ENCODE data around the gene THADA. TPM values are rescaled to one million over a fixed set of nuclear protein-coding genes. Genes with fewer than 3 reads are reported as not detected.
A peak's percentile ranks its signal among the peaks of the same experiment; 100 is the strongest.

The THADA gene
- total and polyA plus RNA-seq, 2 experiments from 2014 or later: 10.8 to 18.8 TPM

DNA sequence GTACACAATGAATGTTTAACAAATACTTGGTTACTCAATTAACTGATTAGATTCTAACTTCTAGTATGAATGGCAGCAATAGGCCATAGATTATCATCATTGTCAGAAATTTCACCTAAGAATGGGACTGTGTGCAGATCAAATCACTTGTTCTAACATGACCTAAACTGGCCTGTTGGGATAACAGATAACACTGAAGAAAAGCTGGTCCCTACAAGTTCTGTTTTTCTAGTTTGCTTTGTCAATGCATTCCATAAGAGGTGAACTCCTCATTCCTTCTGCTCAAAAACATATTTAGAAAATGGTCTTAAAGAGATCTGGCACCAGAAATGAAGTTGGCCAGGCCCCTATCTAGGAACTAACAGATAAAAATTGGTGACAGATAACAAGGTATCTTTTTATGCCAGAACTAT, 175.4 kb downstream of the THADA start:
- Histone ChIP-seq H3K36me3 (replicated peaks; ENCODE audit: insufficient read depth, low read depth) (no peaks in the 10 kb centered on the region), H3K4me1 (ENCODE audit: insufficient read depth) (peaks cover 38% of the 10 kb centered on the region), H3K27me3 (no peaks in the 10 kb centered on the region), H3K4me2 (no peak overlapping the region), H3K4me3 (no peak overlapping the region), H3K9me2 (replicated peaks; ENCODE audit: insufficient read depth) (no peaks in the 10 kb centered on the region), H2AFZ (no peak overlapping the region), H3K79me2 (no peaks in the 10 kb centered on the region), H3K27ac (peak overlapping the region; percentile 63), H3K9me3 (ENCODE audit: low read depth) (no peaks in the 10 kb centered on the region), H4K20me1 (ENCODE audit: insufficient read depth, poor library complexity, severe bottlenecking) (no peaks in the 10 kb centered on the region)
- TF ChIP-seq EZH2 (IDR thresholded peaks at IDR 0.05; ENCODE audit: borderline replicate concordance) (no peak), EZH2phosphoT487 (IDR thresholded peaks at IDR 0.05; ENCODE audit: low read depth, severe bottlenecking, unreplicated experiment) (no peak), CTCF (IDR thresholded peaks at IDR 0.05; ENCODE audit: poor library complexity) (no peak)
- no peak for DNase-seq (ENCODE audit: low spot score)

DNA sequence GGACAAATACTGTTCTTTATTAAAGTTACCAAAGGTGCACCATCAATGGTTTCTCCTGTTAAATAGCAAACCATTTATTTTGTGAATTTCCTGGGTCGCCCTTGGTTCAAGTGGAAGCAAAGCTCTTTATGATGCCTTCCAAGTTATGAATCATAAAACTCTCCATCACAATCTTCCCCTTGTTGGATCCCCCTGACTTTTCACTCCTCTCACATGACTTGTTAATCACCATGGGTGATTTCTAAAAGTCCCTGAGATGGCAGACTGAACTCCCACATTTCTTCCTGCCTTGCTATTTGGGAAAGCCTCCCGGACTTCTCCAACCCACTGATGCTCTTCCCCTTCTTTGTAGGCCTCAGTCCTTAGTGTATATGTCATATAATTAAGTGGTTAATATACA, 176.0 kb downstream of the THADA start:
- H3K27ac ChIP-seq: peak overlapping the region; percentile 63
- no peak overlapping the region for H2AFZ ChIP-seq
- H3K36me3 ChIP-seq (replicated peaks; ENCODE audit: insufficient read depth, low read depth): no peaks in the 10 kb centered on the region
- TF ChIP-seq EZH2phosphoT487 (IDR thresholded peaks at IDR 0.05; ENCODE audit: low read depth, severe bottlenecking, unreplicated experiment) (no peak), CTCF (IDR thresholded peaks at IDR 0.05; ENCODE audit: poor library complexity) (no peak), EZH2 (IDR thresholded peaks at IDR 0.05; ENCODE audit: borderline replicate concordance) (no peak)
- no peak overlapping the region for H3K4me2 ChIP-seq
- H3K79me2 ChIP-seq: no peaks in the 10 kb centered on the region
- no peak for DNase-seq (ENCODE audit: low spot score)
- 73% methylated on average over 2 of the region's 2 CpGs for WGBS (ENCODE audit: low lambda C conversion rate, missing lambda C conversion rate)
- no peaks in the 10 kb centered on the region for H3K27me3 ChIP-seq
- H3K9me3 ChIP-seq (ENCODE audit: low read depth): no peaks in the 10 kb centered on the region
- H3K9me2 ChIP-seq (replicated peaks; ENCODE audit: insufficient read depth): no peaks in the 10 kb centered on the region
- no peak overlapping the region for H3K4me3 ChIP-seq
- no peaks in the 10 kb centered on the region for H4K20me1 ChIP-seq (ENCODE audit: insufficient read depth, poor library complexity, severe bottlenecking)
- H3K4me1 ChIP-seq (ENCODE audit: insufficient read depth): peaks cover 32% of the 10 kb centered on the region

DNA sequence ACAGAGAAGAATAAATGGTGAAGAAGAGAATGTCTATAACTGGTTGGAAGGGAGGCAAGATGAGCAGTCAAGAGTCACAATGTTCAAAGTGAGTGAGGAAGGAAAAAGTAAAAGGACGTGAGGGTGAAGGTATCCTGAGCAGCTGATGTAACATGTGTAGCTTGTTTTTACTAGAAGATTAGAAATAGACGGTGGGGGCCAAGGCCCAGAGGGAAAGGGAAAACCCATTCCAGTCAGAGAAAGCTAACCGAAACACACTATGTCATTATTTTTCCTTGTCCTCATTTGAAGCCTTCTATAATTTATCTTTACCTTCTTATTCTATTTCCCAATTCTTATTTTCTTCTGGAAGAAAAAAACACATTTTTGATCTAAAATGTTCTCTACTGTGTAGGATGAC, 176.6 kb downstream of the THADA start:
- Histone ChIP-seq H3K4me1 (ENCODE audit: insufficient read depth) (peaks cover 29% of the 10 kb centered on the region), H3K27me3 (no peaks in the 10 kb centered on the region), H3K9me2 (replicated peaks; ENCODE audit: insufficient read depth) (no peaks in the 10 kb centered on the region), H3K79me2 (no peaks in the 10 kb centered on the region), H3K36me3 (replicated peaks; ENCODE audit: insufficient read depth, low read depth) (no peaks in the 10 kb centered on the region), H2AFZ (no peak overlapping the region), H3K4me2 (no peak overlapping the region), H3K9me3 (ENCODE audit: low read depth) (no peaks in the 10 kb centered on the region), H4K20me1 (ENCODE audit: insufficient read depth, poor library complexity, severe bottlenecking) (no peaks in the 10 kb centered on the region), H3K4me3 (no peak overlapping the region), H3K27ac (peak overlapping the region; percentile 63)
- no peak for DNase-seq (ENCODE audit: low spot score)
- no peak for TF ChIP-seq EZH2 (IDR thresholded peaks at IDR 0.05; ENCODE audit: borderline replicate concordance)
- TF ChIP-seq CTCF (IDR thresholded peaks at IDR 0.05; ENCODE audit: poor library complexity): no peak
- no peak for TF ChIP-seq EZH2phosphoT487 (IDR thresholded peaks at IDR 0.05; ENCODE audit: low read depth, severe bottlenecking, unreplicated experiment)
- 79% methylated on average over 3 of the region's 3 CpGs for WGBS (ENCODE audit: low lambda C conversion rate, missing lambda C conversion rate)

DNA sequence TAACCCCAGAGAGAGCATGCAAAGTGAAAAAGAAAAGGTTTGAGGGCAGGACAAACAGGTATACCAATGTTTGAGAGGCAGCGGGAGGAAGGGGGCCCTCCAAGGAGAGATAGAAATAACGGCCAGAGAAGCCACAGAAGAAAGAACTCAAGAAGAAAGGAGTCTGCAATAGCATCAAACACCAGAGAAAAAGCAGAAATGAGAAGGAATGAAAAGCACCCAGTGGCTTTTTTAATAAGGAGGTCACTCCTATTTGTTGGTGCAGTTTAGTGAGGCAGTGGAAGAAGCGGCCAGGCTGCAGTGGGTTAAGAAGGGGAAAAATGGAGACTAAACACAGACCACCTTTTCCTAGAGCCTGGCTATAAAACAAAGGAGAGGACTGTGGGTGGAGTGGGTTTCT, 177.2 kb downstream of the THADA start:
- H3K4me1 ChIP-seq (ENCODE audit: insufficient read depth): peaks cover 29% of the 10 kb centered on the region

More for the DNA sequence above, 177.2 kb downstream of the THADA start:
- no peak for TF ChIP-seq EZH2phosphoT487 (IDR thresholded peaks at IDR 0.05; ENCODE audit: low read depth, severe bottlenecking, unreplicated experiment)
- no peak for TF ChIP-seq CTCF (IDR thresholded peaks at IDR 0.05; ENCODE audit: poor library complexity)
- TF ChIP-seq EZH2 (IDR thresholded peaks at IDR 0.05; ENCODE audit: borderline replicate concordance): no peak
- Histone ChIP-seq H3K79me2 (no peaks in the 10 kb centered on the region), H3K4me3 (no peak overlapping the region), H3K9me2 (replicated peaks; ENCODE audit: insufficient read depth) (no peaks in the 10 kb centered on the region), H3K27me3 (no peaks in the 10 kb centered on the region), H4K20me1 (ENCODE audit: insufficient read depth, poor library complexity, severe bottlenecking) (no peaks in the 10 kb centered on the region), H3K4me2 (no peak overlapping the region), H3K9me3 (ENCODE audit: low read depth) (no peaks in the 10 kb centered on the region), H2AFZ (no peak overlapping the region), H3K36me3 (replicated peaks; ENCODE audit: insufficient read depth, low read depth) (no peaks in the 10 kb centered on the region), H3K27ac (no peak overlapping the region)
- no peak for DNase-seq (ENCODE audit: low spot score)
- 86% methylated on average over 3 of the region's 3 CpGs for WGBS (ENCODE audit: low lambda C conversion rate, missing lambda C conversion rate)

All from hepatocyte (in vitro differentiated cells).